ENCODE data around the gene ATF2. TPM values are rescaled to one million over a fixed set of nuclear protein-coding genes. Genes with fewer than 3 reads are reported as not detected.

ATF2 gene
- total and polyA plus RNA-seq, 9 of the 15 experiments (the other 6 are each of a cell fraction or from before 2014, with no cell fraction given) = 24.2 to 111 (median 45.9) TPM

GRCh38 chr2:175158894-175159293 lies 9.1 kb downstream of the ATF2 start:
- CTCF ChIA-PET (ENCODE audit: low intra/inter-chr PET ratio) = no interaction called here
- H4K20me1 ChIP-seq (replicated peaks; ENCODE audit: control insufficient read depth, insufficient read depth, low read length) = peaks cover 28% of the 10 kb centered on the region
- TF ChIP-seq ZNF282 (CRISPR knock-in tag; IDR thresholded peaks at IDR 0.05) = no peak
- TF ChIP-seq POLR2AphosphoS5 (IDR thresholded peaks at IDR 0.05; ENCODE audit: control insufficient read depth, insufficient read depth, low read depth, low read length) = peak; percentile 17; the same call in 1 of the 2 replicates
- peak; percentile 32; the same call in 1 of the 2 replicates for TF ChIP-seq EP400 (IDR thresholded peaks at IDR 0.05)
- TF ChIP-seq DACH1 (IDR thresholded peaks at IDR 0.05; ENCODE audit: partially characterized antibody) = peak; percentile 51
- no peak for TF ChIP-seq FOXO4 (CRISPR knock-in tag; IDR thresholded peaks at IDR 0.05)
- TF ChIP-seq DPF2 (IDR thresholded peaks at IDR 0.05) = peak; percentile 47; the same call in 1 of the 2 replicates
- TF ChIP-seq CXXC5 (CRISPR knock-in tag; IDR thresholded peaks at IDR 0.05) = 0 out of 2 replicates have a peak, but pooled peaks have one; percentile 22
- TF ChIP-seq PRDM10 (IDR thresholded peaks at IDR 0.05; ENCODE audit: partially characterized antibody) = peak; percentile 27
- peak; percentile 59; the same call in 1 of the 2 replicates for TF ChIP-seq NCOR1 (IDR thresholded peaks at IDR 0.05)
- TF ChIP-seq ZNF134 (CRISPR knock-in tag; conservative IDR thresholded peaks at IDR 0.05) = no peak
- TF ChIP-seq TAL1 (IDR thresholded peaks at IDR 0.05) = peak; percentile 25; the same call in 1 of the 2 replicates
- no peak for TF ChIP-seq EHMT2 (IDR thresholded peaks at IDR 0.05)
- peak; percentile 47 for TF ChIP-seq CBFA2T2 (conservative IDR thresholded peaks at IDR 0.05)
- TF ChIP-seq EP300 (IDR thresholded peaks at IDR 0.05; ENCODE audit: low read length) = peak; percentile 9; the same call in 1 of the 2 replicates
- peak; percentile 53 to 63 for TF ChIP-seq KDM1A (IDR thresholded peaks at IDR 0.05)
- TF ChIP-seq RBM14 (IDR thresholded peaks at IDR 0.05; ENCODE audit: borderline replicate concordance, insufficient read depth, low read depth, low read length) = no peak
- TF ChIP-seq U2AF1 (optimal IDR thresholded peaks at IDR 0.05; ENCODE audit: low read depth, low read length) = no peak
- no peak for TF ChIP-seq DMBX1 (CRISPR knock-in tag; IDR thresholded peaks at IDR 0.05; ENCODE audit: borderline replicate concordance)
- TF ChIP-seq TFAP4 (CRISPR knock-in tag; IDR thresholded peaks at IDR 0.05; ENCODE audit: borderline replicate concordance) = peak; percentile 38; the same call in 1 of the 2 replicates

More at GRCh38 chr2:175158894-175159293, 9.1 kb downstream of the ATF2 start:
- POLR2A ChIA-PET = interaction anchor here (1.2 to 1.6 kb wide), 4 partner anchors 8 to 20 kb away, joined by 3 to 6 read pairs (median 4); no protein-coding TSS in a partner anchor
- Histone ChIP-seq H3K27ac (ENCODE audit: extremely low read depth, low read depth, low read length) (peak overlapping the region; percentile 15; the same call in 2 of the 3 replicates), H3K36me3 (ENCODE audit: control insufficient read depth, insufficient read depth, low read length) (peaks cover 33% of the 10 kb centered on the region), H3K79me2 (ENCODE audit: control insufficient read depth, insufficient read depth, low read length) (peaks cover 96% of the 10 kb centered on the region), H3K9me3 (replicated peaks; ENCODE audit: control insufficient read depth, insufficient read depth, low read depth, low read length) (no peaks in the 10 kb centered on the region), H2AFZ (ENCODE audit: low read depth, low read length) (no peak overlapping the region), H3K9ac (ENCODE audit: insufficient read depth in 1 of 2, low read depth in 2 of 2, low read length in 2 of 2) (peak overlapping the region; percentile 32 to 67; a peak in 1 of 4 replicates), H3K4me2 (ENCODE audit: insufficient read depth, low read length) (peak overlapping the region; percentile 29; the same call in 1 of the 2 replicates), H3K4me3 (no peak overlapping the region), H3K4me1 (replicated peaks in 1 of 2; ENCODE audit: control insufficient read depth in 2 of 2, insufficient read depth in 2 of 2, low read length in 2 of 2) (peaks cover 21 to 33% of the 10 kb centered on the region in 2 experiments), H3K9me1 (ENCODE audit: control insufficient read depth, insufficient read depth, low read length) (no peaks in the 10 kb centered on the region), H3K27me3 (ENCODE audit: control insufficient read depth in 2 of 2, insufficient read depth in 2 of 2, low read length in 2 of 2) (no peaks in the 10 kb centered on the region)
- in situ Hi-C loops (cut with MboI) (no loop called here), intact Hi-C loops (cut with micrococcal nuclease) (no loop called here)
- 8% methylated on average over 4 of the region's 4 CpGs for WGBS (ENCODE audit: insufficient coverage, low coverage, missing lambda C conversion rate)
- peak in 1 of 4 experiments; percentile 72 for DNase-seq (ENCODE audit: extremely low read depth in 1 of 4, low spot score in 3 of 4)
- peak; percentile 59 for FAIRE-seq
- BruUV-seq (replicated peaks) = no TSS peak
- ATAC-seq = peak; percentile 61
